GM19240 (cell line): ENCODE data around the gene LMF1.
"Not testable (repeated sequence)": the region's sequence is repeated elsewhere in the genome, so short reads cannot be mapped to it uniquely, and the experiment has no call there.

Experiments
- DNase-seq: peaks from one replicate; pipeline ENCODE4 v3.0.0; 2011; ENCODE audit warnings: low spot score; ENCODE audit not compliant: insufficient read length

The LMF1 gene

DNA sequence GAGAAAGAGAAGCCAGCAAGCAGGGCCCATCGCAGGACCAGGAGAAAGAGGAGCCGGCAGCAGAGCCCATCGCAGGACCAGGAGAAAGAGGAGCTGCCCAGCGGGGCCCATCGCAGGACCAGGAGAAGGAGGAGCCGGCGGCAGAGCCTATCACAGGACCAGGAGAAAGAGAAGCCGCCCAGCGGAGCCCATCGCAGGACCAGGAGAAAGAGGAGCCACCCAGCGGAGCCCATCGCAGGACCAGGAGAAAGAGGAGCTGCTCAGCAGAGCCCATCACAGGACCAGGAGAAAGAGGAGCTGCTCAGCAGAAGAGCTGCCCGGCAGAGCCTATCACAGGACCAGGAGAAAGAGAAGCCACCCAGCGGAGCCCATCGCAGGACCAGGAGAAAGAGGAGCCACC lies 88.1 kb downstream of the LMF1 start:
- not testable (repeated sequence) for DNase-seq

DNA sequence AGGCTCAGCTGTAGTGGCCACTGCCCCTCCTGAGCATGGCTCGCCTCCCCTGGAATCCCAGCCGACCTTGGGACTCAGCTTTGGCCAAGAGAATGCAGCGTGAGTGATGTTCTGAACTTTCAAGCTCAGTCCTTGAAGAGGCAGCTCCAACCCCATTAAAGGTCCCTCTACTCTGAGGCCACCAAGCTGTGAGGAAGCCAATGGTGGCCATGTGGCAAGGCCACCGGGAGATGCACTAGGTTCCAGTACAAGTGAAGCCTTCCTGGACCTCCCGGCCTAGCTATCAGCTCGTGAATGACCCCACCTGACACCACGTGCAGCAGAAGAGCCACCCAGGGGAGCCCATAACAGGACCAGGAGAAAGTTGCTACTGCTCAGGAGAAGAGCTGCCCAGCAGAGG lies 88.5 kb downstream of the LMF1 start:
- DNase-seq = no peak

DNA sequence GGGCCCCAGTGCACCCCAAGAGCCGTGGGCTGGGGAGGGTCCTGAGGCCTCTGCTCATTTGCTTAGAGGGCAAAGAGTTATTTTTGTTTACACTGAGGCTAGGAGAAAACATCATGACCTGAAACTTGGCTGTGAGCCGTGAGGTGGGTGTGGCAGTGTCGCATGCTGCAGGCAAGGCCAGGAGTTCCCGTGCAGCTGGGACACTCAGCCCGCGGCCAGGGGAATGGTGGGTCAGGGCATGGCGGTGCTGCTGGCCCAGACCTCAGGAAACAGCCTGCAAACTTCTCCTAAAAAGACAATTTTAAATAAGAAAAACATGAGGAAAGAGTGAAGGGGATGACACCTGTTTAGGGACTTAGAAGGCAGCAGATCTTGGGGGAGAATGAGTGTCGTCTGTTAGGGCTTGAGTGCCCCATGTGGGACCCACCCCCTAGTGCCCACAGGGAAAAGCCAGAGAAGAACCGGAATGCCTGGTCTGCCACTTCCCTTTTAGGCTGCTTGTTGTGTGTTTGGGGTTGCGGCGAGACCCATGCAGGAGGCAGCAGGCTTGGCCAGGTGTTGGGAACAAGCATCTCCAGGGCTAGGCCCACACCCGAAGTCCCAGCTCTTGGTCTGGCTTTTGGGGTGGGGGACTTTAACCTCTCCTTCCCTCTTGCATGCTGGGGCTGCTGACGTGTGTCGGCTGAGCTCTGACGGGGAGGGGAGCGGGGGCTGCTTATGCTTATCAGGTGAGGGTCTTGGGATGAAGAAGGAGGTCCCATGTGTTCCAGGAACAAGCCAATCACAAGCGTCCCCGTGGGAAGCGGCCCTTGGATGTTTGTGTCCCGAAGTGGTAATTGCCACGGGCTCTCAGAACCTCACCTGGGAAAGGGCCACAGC lies 89.3 kb downstream of the LMF1 start:
- DNase-seq = no peak

DNA sequence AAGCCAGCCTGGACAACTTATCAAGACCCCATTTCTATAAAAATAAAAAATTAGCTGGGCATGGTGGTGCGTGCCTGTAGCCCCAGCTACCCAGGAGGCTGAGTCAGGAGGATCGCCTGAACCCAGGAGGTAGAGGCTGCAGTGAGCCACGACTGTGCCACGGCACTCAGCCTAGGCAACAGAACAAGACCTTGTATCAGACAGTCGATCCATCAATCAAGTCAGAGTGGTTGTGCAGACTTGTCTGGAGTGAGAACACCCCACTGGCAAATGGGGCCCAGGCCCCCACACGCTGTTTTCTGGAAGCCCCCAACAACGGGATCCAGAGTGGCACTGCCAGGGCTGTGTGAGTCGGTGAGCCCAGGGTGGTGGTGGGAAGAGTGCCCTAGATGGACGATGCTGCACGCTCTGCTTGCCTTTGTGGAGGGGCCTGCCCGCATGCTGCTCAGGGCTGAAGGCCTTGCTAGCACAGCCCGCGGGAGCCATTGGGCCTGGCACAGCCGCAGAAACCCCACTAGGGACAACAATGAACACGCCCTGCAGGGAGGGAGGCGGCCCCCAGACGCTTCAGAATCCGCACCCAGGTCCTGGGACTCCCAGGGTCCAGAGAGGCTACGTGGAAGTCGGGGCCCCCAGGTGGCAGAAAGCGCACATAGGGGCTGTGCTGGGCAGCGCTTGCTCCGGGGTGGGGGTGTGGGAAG lies 90.2 kb downstream of the LMF1 start:
- no peak for DNase-seq

DNA sequence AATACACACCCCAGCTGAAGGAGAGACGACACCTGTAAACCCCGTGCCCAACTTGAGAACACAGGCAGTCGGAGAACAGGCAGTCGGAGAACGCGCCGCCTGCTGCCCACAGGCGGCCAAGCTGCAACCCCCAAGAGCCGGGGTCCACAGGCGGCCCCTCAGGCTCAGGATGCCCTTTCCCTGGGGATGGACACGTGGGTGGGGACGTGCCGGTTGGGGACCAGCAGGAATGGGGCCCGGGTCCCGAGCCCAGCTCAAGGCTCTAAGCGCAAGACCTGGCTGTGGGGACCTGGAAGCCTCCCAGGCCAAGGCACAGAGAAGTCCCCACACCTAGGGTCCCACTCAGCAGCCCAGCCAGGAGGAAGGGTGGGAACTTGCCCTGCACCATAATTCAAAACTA lies 90.8 kb downstream of the LMF1 start:
- DNase-seq = no peak

DNA sequence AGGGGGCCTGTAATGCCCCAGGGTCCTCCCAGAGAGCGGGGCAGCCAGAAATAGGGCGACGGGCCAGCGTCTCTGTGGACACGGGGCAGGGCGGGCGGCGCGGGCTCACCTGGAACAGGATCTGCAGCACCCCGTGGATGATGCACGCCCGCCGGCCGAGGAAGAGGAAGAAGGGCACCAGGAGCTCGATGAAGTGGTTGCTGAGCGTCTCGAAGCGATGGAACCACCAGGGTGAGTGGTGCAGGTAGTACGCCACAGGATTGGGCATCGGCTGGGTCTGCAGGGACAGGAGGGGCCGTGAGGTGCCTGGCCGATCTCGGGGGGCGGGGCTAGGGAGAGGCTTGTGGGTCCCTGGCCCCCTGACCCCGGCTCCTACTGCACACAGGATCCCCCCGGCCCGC lies 91.3 kb downstream of the LMF1 start:
- no peak for DNase-seq

DNA sequence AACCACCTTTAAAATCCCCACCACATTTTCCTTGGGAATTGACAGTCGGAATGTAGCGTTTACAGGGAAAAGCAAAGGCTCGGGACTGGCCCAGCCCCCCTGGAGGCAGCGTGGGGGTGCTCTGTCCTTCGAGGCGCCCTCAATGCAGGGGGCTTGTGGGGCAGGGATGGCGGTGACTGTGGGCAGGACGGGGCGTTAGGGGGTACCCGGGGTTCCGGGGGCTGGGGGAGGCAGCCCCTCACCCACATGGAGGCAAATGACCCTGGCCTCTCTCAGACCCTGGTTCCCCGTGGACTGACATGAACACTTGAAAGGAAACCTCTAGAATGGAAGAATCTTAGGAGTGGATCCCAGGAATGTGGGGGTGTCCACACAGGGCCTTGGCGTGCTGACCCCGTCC lies 91.9 kb downstream of the LMF1 start:
- DNase-seq = no peak

DNA sequence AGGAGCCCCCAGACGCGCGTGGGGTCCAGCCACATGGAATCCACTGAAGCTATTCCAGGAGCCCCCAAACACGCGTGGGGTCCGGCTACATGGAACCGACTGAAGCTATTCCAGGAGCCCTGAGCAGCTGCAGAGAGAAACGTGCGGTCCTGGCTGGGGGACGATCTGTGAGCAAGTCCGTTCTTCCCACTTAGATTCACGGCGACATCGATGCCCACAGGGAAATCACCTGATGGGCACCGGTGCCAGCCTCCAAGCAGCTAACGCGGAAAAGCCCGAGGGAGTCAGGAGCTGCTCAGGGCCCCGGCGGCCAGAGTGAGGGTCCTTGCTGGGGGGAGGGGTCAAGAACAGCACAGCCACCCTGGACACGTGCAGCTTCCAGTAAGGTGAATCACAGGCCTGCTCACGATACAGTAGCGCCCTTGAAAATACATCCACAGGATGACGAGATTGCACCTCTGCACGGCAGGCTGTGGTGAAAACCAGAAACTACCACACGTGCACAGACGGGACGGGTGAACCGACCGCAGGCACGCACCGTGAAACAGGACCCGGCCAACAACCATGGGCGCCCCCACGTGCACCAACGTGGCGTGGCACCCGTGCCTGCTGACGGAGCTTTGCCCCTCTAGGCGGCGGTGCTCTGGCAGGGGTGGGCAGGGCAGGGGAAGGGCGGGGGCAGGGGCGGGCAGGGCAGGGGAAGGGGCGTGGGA lies 92.6 kb downstream of the LMF1 start:
- DNase-seq = no peak

DNA sequence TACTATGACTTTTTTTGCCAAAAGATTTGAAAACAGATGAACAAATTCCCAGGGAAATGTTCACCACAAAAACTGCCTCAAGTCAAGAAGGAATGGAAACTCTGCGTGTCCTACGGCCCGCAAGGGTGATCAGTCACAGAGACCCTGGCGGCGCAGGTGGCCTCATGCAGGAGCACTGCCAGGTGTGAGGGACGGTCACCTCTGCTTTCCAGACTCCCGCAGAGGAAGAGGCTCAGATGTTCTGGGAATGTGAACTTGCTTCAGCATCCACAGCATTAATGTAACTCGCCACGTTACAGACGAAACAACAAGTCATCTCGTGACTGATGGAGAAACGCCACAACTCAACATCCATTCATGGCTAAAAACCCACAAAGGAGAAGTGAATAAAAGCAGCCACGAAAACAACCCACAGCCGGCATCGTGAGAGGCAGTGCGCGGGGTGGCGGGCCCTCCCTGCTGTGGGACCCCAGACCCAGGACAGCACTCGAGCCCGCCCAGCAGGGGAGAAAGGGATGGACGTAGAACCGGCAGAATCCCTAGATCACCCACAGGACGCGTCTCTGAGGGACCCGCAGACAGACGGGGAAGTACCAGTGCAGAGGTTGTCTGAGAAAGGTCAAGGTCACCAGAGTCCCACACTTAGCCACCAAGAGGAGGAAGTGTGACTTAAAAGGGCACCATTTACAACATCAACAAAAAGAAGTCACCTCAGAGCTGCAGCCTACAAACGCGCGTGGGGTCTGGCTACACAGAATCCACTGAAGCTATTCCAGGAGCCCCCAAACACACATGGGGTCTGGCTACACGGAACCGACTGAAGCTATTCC lies 93.3 kb downstream of the LMF1 start:
- no peak for DNase-seq

DNA sequence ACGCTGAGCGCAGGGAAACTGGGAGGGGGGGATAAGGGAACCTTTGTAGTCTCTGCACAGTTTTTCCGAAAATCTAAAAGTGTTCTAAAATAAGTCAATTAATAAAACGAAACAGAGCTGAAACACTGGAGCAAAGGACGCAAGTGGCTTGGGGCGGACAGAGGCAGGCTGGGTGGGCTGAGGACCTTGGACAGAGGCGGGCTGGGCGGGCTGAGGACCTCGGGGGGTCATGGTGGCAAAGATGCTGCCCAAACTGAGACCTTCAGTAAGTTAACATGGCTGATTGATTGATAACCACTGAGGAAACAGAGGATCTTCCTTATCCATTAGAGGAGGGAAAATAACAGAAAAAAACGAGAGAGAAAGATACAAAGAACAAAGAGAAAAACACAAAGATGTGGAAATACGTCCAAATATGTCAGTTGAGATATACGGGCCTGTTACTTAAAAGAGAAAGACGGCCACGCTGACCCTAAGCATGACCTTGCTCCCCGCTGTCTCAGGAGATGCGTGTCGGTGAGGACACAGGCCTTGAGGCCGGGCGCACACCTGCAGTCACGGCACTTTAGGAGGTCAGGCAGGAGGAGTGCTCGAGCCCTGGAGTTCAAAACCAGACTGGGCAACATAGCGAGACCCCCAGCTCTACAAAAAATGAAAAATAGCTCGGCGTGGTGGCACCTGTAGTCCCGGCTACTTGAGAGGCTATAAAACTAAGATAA lies 94.1 kb downstream of the LMF1 start:
- no peak for DNase-seq

DNA sequence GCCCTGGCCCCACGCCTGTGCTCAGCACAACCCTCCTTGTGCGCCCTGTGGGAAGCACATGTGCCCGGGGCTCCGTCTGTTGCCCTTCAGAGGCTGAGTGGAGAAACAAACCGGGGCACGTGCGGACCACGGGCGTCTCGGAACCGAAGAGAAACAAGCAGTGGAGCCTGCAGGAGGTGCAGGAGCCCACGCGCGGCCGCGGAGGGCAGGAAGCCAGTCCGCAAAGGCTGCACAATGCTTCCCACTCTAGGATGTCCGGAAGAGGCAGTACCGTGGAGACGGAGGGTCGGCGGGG lies 94.8 kb downstream of the LMF1 start:
- DNase-seq = no peak

DNA sequence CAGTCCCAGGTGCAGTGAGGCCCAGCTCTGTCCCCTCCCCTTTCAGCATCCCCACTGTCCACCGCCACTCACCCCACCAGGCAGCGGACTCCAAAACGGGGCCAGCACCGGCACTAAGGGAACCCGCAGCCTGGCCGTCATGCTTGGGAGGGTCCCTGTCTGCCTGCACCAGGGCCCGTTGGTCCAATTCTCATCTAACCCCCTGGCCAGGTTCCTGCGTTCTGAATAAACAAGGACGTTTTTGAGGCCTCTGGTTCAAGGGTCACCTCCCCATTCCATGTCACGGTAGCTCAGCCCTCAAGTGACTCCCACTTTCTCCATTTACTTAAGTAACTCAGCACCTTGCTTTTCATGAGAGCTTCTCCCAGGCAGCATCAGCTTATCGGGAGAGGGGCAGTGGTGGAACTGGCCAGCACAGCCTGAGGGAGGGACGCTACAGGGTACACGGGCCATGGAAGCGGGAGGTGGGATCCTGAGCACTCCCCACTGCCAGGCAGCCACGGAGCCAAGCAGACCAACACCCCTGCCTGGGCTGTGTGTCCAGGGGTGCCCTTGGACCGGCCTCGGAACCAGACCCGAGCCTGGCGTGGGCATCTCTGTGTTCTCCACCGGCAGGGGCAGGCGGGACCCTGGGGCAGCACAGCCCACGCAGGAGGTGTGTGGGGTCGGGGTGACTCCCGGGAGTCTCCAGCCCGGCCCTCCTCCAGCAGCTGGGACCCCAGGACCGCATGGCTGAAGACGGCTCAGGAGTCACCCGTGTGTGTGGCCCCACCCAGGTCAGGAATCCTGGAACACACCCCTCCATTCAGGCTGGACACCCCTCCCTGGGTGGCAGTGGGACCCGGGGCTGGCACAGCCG lies 95.4 kb downstream of the LMF1 start:
- DNase-seq = no peak

DNA sequence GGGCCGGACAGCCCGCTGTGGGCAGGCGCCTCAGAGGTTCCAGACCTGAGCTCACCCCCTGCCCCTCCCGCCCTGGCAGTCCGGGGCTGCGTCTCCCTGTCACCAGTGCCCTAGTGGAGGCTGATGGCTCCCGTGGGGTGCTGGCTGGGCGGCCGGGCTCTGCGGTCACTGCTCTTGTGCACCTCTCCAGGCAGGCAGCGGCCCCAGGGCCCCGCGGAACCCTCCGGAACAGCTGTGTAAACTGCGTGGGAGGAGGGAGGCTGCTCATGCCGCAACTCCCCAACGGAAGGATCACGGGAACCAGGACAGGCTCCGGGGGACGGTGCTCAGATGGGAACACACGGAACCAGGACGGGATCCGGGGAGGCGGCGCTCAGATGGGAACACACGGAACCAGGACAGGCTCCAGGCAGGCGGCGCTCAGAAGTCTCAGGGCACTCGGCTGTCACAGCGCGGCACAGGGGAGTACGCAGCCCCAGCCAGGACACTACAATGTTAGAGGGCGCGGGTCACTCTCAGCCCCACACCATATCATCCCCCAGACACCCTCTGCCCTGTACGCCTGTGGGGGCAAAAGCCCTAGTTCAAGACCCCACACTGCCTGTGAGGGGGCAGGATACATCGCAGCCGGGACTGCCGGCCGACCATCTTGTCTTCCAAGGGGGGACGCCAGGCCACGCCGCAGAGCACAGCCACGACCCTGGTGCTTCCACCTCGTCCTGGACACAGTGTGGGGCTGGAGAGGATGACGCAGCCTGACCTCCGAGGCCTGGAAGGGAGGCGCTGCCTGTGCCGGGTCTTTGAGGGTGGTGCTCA lies 96.2 kb downstream of the LMF1 start:
- DNase-seq = no peak

DNA sequence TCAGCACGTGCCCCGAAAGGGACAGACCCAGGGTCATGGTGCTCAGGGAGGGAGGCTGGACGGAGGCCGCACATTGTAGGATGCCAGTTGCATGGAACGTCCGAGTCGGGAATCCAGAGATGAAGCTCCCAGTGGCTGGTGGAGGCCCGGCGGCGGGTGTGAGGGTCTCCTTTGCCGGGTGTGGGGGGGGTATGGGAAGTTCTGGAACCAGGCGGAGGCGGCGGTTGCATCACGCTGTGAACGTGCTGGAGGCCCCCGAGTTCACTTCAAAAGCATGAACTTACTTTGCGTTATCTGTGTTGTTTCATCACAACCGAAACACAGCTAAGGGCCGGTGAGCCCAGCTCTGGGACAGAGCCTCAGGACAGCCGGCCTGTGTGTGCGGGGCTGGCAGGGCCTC lies 96.9 kb downstream of the LMF1 start:
- DNase-seq = no peak

DNA sequence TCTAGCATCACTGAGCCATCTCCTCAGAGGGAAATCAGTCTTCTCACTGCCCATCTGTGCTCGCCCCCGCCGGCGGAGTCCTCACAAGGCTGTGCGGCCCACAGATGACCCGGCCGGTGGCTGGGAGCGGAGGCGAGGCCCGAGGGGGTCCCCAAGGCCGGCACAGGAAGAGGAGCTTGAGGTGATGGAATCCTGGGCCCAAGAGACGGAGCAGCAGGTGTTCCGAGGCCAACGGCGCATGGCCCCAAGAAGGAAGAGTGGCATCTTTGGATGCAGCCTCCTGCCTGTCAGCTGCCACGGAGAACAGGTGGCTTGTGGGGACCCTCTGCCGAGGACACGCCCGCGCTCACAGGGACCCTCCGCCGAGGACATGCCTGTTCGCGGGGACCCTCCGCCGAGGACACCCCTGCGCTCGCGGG lies 97.5 kb downstream of the LMF1 start:
- no peak for DNase-seq

DNA sequence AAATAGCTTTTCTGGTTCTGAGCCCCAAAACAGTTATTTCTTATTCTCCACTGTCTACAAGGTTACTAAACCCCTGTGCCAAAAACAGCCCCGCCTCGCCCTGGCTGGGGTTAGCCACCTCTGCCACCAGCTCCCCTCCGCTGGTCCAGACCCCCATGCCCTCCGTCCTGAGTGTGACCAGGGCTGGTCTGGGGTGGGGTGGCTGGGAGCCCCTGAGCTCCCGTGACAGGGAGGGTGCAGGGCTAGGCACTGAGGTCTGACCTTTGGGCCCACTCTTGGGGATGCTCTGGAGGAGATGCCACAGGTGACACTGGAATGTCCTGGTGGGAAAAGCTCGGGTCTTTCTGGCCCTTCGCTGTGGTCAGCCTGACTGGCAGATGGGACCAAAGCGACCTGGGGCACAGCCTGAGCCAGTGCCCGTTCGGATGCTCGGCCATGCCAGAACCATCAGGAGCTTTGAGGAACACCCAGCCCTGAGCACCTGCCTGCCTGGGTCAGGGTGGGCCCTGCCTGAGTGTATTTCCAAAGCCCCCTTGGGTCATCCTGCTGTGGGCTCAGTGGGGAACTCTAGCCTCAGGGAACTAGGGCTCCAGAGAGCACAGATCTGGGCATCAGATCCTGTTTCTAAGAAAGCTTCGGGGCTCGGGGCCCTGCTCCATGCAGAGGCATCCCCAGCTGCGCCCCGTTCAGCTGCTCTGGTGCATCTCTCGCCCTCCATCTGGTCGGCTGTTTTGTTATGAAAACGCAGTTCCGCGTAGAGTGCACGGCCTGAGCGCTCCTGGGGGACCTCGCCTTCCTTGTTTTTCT lies 98.1 kb downstream of the LMF1 start:
- no peak for DNase-seq

DNA sequence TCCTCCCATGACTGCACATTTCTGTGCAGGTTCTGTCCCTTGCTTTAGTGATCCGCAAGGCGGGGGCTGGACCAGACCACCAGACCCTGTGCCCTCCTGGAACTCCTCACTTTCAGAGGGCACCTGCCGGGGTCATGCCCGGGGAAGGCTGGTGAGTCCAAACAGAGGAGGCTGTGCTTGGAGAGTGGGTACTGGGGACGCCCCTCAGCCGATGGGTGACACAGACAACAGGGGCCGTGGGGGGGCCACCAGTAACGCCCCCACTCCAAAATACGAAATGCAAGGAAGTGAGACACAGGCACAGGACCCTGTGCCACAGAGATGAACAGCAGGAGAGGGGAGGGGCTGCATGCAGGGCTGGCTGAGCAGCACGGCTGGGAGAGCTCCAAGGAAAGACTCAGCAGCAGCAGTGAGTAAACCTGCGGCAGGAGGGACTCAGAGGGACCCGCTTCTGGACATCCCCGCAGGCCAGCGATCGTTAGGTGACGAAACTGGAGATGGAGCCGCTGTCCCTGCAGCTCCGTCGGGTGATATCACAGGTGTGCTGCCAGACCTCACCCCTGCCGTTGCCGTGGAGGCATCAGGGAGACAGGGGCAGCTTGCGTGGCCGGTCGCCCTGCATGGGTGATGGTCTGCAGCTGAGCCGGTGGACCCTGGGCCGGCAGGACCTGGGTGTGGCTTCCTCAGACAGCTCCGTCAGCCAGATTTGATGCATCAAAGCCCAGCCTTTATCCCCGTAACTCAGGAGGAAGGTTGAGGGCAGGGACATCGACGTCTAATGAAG lies 99.0 kb downstream of the LMF1 start:
- no peak for DNase-seq
